Endometrial microvascular endothelial cells (primary cell): ENCODE measurements around the gene FRAT1. TPM values are rescaled to one million over a fixed set of nuclear protein-coding genes. Genes with fewer than 3 reads are reported as not detected.

ENCODE experiments used
- in situ Hi-C: cut with HindIII; loops from 2 replicates; pipeline ENCODE4 v1.10.0; 2017; ENCODE audit warnings: low sequenced_read_pairs, low pct_unique_long_range_greater_than_20kb; ENCODE audit errors: inconsistent ontology term
- total RNA-seq: library from RNA; depleted of rRNA; stranded (reverse); fragments of >200 nt; gene quantifications from one replicate; pipeline ENCODE4 v1.2.3, GENCODE V29; 2015; ENCODE audit errors: inconsistent ontology term

Gene FRAT1
- total RNA-seq, 1 donor from 2014 or later, result 0.84 TPM

- in situ Hi-C loops, result no loop called here
These were observed 16.8 kb upstream of the FRAT1 start for GRCh38 chr10:97302088-97302791.

- in situ Hi-C loops, result no loop called here
These were observed 11.6 kb upstream of the FRAT1 start for GRCh38 chr10:97307441-97307840.

- in situ Hi-C loops, result no loop called here
These were observed 10.9 kb upstream of the FRAT1 start for GRCh38 chr10:97307866-97308780.

GRCh38 chr10:97311111-97311626, 7.9 kb upstream of the FRAT1 start:
- in situ Hi-C loops, result no loop called here

- in situ Hi-C loops, result no loop called here
These were observed 6.2 kb upstream of the FRAT1 start for GRCh38 chr10:97312897-97313296.

- in situ Hi-C loops, result no loop called here
These were observed 4.4 kb upstream of the FRAT1 start for GRCh38 chr10:97314671-97315070.

GRCh38 chr10:97319671-97320479, 804 bp downstream of the FRAT1 start:
- in situ Hi-C loops, result no loop called here

- in situ Hi-C loops, result no loop called here
These were observed 1.5 kb downstream of the FRAT1 start for GRCh38 chr10:97320480-97321031.

GRCh38 chr10:97321032-97321803, 2.1 kb downstream of the FRAT1 start:
- in situ Hi-C loops, result no loop called here

GRCh38 chr10:97321804-97322190, 2.7 kb downstream of the FRAT1 start:
- in situ Hi-C loops, result no loop called here

GRCh38 chr10:97323501-97323900, 4.4 kb downstream of the FRAT1 start:
- in situ Hi-C loops, result no loop called here

GRCh38 chr10:97325754-97326153, 6.7 kb downstream of the FRAT1 start:
- in situ Hi-C loops, result no loop called here

GRCh38 chr10:97327348-97328294, 8.6 kb downstream of the FRAT1 start:
- in situ Hi-C loops, result no loop called here

GRCh38 chr10:97328646-97329453, 9.8 kb downstream of the FRAT1 start:
- in situ Hi-C loops, result no loop called here

GRCh38 chr10:97329766-97330165, 10.7 kb downstream of the FRAT1 start:
- in situ Hi-C loops, result no loop called here

GRCh38 chr10:97331153-97331703, 12.2 kb downstream of the FRAT1 start:
- in situ Hi-C loops, result no loop called here
